HG03575 (cell line): ENCODE measurements around the gene KCNQ1.

Source experiments
- ATAC-seq: cut with Tn5 transposase; IDR thresholded peaks from one replicate; pipeline ENCODE4 v1.9.1; 2021; ENCODE audit not compliant: unreplicated experiment, insufficient number of reproducible peaks, low FRiP score; ENCODE audit errors: extremely low read depth

Gene KCNQ1

GRCh38 chr11:2436521-2437031, 8.2 kb upstream of the KCNQ1 start:
- ATAC-seq: no peak

GRCh38 chr11:2437516-2437915, 7.3 kb upstream of the KCNQ1 start:
- ATAC-seq: no peak

- no peak for ATAC-seq
Measured at GRCh38 chr11:2439820-2440219, 5.0 kb upstream of the KCNQ1 start.

- ATAC-seq: no peak
Measured at GRCh38 chr11:2440646-2441045, 4.2 kb upstream of the KCNQ1 start.

DNA sequence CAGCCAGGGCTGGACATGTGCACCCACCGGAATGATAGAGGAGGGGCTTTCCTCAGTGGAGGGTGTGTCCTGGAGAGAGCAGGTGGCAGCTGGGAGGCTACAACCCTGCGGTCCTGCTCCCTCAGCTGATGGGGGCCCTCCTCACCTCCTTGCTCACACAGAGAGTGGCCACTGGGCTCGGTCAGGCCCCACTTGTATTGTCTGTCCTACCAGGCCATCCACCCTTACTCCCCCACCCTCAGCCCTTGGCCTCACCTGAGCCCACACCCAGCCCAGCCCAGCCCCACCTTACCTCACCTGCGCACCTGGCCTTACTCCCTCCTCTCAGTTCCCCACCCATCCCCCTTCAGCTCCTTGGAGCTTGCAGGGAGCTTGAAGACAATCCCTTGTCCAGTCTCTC, 3.6 kb upstream of the KCNQ1 start:
- no peak for ATAC-seq

DNA sequence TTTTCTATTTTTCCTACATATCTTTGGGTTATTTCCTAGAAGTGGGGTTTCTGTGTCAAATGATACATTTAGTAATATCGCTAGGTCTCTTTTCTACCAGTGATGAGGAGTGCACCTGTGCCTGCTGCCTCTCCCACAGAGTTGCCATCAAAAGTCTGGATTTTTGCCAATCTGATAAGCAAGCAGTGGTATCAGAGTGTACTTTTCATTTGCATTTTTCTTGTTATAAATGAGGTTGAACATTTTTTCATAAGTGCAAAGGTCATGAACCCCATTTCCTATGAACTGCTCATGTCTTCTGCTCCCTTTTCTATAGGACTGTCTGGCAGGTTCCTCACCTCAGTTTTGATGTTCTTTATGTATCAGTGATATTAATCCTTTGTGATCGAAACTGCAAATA, 2.2 kb upstream of the KCNQ1 start:
- no peak for ATAC-seq

DNA sequence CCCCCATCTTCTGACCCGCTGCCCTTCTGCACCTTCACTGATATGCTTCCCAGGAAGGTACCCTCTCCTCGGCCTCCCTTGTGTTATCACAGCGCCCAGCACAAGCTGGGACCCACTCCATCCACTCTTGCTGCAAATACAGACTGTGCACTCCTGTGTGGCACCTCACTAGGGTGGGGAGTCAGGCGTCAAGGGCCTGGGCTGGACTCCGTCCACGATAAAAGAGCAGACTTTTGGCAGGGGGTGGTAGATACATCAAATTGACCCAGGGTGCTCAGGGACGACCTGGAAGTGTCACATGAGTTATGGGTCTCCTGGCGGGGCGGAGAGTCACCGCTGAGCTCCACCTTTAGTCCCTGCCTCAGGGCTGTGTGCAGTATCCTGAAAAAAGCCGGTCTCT, 1.4 kb upstream of the KCNQ1 start:
- no peak for ATAC-seq

- ATAC-seq: no peak
Measured at GRCh38 chr11:2443881-2444820, 657 bp upstream of the KCNQ1 start, which contains the start of gene TRPM5. Gene TRPM5, minus strand, starts transcription at chr11:2444514. Its CDS starts 21,478 bp downstream, at chr11:2423036.

DNA sequence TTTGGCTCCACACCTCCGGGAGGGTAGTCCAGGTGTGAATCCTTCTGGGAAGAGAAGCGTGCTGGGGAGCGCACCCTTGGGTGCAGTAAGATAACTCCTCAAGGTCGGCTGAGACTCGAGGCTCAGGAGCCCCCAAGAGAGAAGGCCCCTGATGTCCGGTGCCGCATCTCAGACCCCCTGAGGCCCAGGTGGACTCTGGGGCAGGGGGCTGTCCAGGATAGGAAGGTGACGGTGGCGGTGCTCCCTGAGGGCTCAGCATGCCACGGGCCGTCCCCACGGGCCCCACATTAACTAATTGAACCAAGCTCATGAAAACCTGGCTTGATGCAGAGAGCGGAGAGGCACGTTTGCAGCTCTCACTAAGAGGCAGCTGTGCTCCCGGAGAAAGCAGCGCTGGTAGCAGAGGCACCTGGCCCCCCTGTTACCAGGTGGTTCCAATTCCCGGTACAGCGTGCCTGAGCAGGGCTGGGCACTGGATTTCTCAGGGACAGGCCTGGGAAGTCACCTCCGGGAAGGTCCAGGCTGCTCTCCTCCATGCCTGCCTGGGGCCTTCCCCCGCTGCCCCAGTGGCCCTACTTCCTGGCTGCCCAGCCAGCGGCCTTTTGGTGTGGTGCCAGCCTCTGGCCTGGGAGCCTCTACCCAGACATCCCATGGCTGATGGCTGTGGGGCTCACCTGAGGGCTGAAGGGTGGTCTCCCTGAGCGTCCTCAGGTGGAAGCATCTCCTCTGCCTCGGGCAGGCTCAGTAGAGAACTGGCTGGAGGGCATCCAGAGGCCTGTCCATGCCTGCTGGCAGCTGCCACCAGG, 1.1 kb downstream of the KCNQ1 start:
- ATAC-seq: no peak

DNA sequence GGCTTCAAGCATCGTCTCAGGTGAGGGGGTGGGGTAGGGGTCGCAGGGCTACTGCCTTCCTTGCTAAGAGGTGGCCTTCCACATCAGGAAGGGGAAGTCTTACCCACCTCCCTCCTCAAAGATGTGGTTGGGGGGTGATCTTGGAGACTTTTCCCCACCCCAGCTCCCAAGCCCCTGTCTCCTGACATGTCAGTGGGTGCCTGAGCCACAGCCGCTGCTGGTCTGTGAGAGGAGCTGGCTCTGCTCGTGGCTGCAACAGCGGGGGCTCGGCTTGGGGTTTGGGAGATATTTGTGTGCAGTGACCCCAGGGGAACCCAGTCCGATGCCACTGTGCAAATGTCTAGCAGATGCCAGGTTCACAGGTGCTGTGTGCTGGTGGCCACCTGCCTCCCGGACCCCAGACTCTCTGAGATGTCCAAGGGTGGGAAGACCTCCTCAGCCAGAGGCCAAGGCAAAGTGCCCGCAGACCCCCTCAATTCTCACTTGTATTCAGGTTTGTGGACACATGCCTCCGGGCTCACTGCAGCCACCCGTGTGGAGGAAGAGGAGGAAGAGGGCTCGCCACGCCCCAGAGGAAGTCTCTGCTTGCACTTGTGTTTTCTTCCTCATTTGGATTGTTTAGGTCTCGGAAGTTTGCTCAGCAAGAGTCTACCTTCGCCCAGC, 1.9 kb downstream of the KCNQ1 start:
- no peak for ATAC-seq

GRCh38 chr11:2447253-2447950, 2.6 kb downstream of the KCNQ1 start:
- no peak for ATAC-seq

GRCh38 chr11:2447951-2448650, 3.3 kb downstream of the KCNQ1 start:
- no peak for ATAC-seq

- no peak for ATAC-seq
Measured at GRCh38 chr11:2448661-2449547, 4.1 kb downstream of the KCNQ1 start.

DNA sequence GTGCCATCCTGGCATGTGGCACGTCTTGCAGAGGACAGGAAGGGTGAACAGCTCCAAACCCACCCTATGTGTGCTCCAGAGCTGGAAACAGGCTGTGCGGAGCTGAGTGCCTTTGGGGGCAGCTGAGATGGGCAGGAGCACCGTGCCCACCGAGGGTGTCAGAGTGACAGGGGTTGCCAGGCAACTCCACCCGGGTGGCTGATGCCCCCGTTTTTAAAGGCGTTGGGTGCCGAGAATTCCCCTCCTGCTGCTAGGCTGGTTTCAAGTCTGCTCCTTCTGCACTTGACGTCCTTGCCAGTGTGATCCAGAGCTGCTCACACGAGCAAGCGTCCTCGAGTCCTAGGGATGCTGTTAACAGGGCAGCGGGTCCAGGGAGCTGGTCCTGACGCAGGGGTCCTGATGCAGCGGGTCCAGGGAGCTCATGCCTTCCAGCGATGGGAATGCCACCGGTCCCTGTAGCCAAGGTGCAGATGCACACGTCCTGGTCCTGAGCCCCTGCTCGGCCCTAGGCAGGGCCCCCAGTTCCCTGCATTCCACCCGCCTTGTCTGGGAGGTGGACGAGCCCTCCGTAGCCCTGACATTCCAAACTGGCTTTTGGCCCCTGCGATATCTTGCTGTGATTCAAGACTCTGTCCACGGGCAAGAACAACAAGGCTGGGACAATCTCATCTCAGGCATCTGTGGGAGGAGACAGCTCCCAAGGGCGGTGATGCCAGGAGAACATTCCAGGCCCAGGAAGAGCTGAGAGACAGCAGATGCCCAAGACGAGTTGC, 4.9 kb downstream of the KCNQ1 start:
- no peak for ATAC-seq

- no peak for ATAC-seq
Measured at GRCh38 chr11:2450321-2451041, 5.7 kb downstream of the KCNQ1 start.

DNA sequence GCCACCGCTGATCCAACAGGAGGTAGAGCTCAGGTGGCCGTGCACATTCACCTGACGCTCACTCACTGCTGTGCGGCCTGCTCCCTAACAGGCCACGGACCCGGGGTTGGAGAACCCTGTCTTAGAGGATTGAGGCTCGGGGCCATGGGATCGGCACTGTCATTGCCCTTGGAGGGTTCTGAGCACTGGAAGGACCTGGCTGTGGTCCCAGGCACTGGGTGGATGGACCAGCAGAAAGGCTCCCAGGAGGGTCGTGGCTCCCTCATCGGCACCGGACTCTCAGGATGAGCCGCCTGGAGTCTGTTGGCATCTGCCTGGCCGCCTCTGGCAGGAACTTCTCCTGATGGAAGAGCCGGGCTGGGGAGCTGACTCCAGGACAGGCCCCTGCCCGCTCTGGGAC, 6.5 kb downstream of the KCNQ1 start:
- no peak for ATAC-seq
